Activated naive CD8-positive, alpha-beta T cell treated with anti-CD3 and anti-CD28 coated beads for 36 hours (primary cell): ENCODE results near the gene PRR33. TPM values are rescaled to one million over a fixed set of nuclear protein-coding genes. Genes with fewer than 3 reads are reported as not detected.
"Not testable (repeated sequence)": the region's sequence is repeated elsewhere in the genome, so short reads cannot be mapped to it uniquely, and the experiment has no call there.

ENCODE experiments used
- DNase-seq: peaks from one replicate; pipeline ENCODE4 v3.0.0; 2021
- H3K27ac Mint-ChIP-seq: one replicate; pipeline ENCODE4 v1.8.0; 2022; ENCODE audit warnings: mild to moderate bottlenecking, moderate library complexity, mixed read lengths
- H3K27me3 Mint-ChIP-seq: one replicate; pipeline ENCODE4 v1.8.0; 2022; ENCODE audit warnings: mild to moderate bottlenecking, mixed read lengths
- H3K36me3 Mint-ChIP-seq: one replicate; pipeline ENCODE4 v1.8.0; 2021; ENCODE audit warnings: mild to moderate bottlenecking, mixed read lengths
- H3K4me1 Mint-ChIP-seq: one replicate; pipeline ENCODE4 v1.8.0; 2021; ENCODE audit warnings: mixed read lengths
- H3K4me3 Mint-ChIP-seq: one replicate; pipeline ENCODE4 v1.8.0; 2022; ENCODE audit warnings: mild to moderate bottlenecking, moderate library complexity, mixed read lengths
- H3K9me3 Mint-ChIP-seq: one replicate; pipeline ENCODE4 v1.8.0; 2022; ENCODE audit warnings: mixed read lengths
- total RNA-seq, 2 experiments: library from RNA; stranded (reverse); gene quantifications; one replicate each; pipeline ENCODE4 v1.2.3, GENCODE V29; 2021

The PRR33 gene
- total RNA-seq, 2 experiments from 2014 or later = 0.20 to 0.31 TPM

GRCh38 chr11:1889941-1890855 is 1.5 kb downstream of the PRR33 start:
- peaks cover 22% of the 10 kb centered on the region for H3K4me1 Mint-ChIP-seq
- H3K9me3 Mint-ChIP-seq = no peaks in the 10 kb centered on the region

GRCh38 chr11:1889224-1889930 is 2.3 kb downstream of the PRR33 start:
- DNase-seq = peak; percentile 81
- peaks cover 22% of the 10 kb centered on the region for H3K4me1 Mint-ChIP-seq
- no peaks in the 10 kb centered on the region for H3K27me3 Mint-ChIP-seq
- no peaks in the 10 kb centered on the region for H3K9me3 Mint-ChIP-seq
- H3K27ac Mint-ChIP-seq = peak overlapping the region; percentile 82
- peak overlapping the region; percentile 81 for H3K4me3 Mint-ChIP-seq
- peaks cover 21% of the 10 kb centered on the region for H3K36me3 Mint-ChIP-seq

More at GRCh38 chr11:1889941-1890855, 1.5 kb downstream of the PRR33 start:
- H3K36me3 Mint-ChIP-seq = peaks cover 21% of the 10 kb centered on the region
- peak overlapping the region; percentile 81 for H3K4me3 Mint-ChIP-seq
- peak; percentile 54 for DNase-seq
- peak overlapping the region; percentile 82 for H3K27ac Mint-ChIP-seq
- H3K27me3 Mint-ChIP-seq = no peaks in the 10 kb centered on the region

- Mint-ChIP-seq H3K36me3 (peaks cover 21% of the 10 kb centered on the region), H3K4me1 (peaks cover 22% of the 10 kb centered on the region), H3K27ac (peak overlapping the region; percentile 66), H3K27me3 (no peaks in the 10 kb centered on the region), H3K9me3 (no peaks in the 10 kb centered on the region), H3K4me3 (peak overlapping the region; percentile 81)
- DNase-seq = no peak
Measured at GRCh38 chr11:1888811-1889210, 2.9 kb downstream of the PRR33 start.

GRCh38 chr11:1888347-1888753 is 3.3 kb downstream of the PRR33 start:
- Mint-ChIP-seq H3K4me1 (peaks cover 17% of the 10 kb centered on the region), H3K27ac (peak overlapping the region; percentile 66)

GRCh38 chr11:1887451-1888346 is 4.0 kb downstream of the PRR33 start:
- no peak overlapping the region for H3K27ac Mint-ChIP-seq

More at GRCh38 chr11:1888347-1888753, 3.3 kb downstream of the PRR33 start:
- Mint-ChIP-seq H3K27me3 (no peaks in the 10 kb centered on the region), H3K36me3 (peaks cover 17% of the 10 kb centered on the region), H3K9me3 (no peaks in the 10 kb centered on the region), H3K4me3 (peak overlapping the region; percentile 81)
- DNase-seq = no peak

GRCh38 chr11:1886551-1886950 is 5.1 kb downstream of the PRR33 start:
- not testable (repeated sequence) for H3K27ac Mint-ChIP-seq, H3K36me3 Mint-ChIP-seq, H3K27me3 Mint-ChIP-seq, H3K4me3 Mint-ChIP-seq, DNase-seq, H3K9me3 Mint-ChIP-seq
- peaks cover 10% of the 10 kb centered on the region for H3K4me1 Mint-ChIP-seq

More at GRCh38 chr11:1887451-1888346, 4.0 kb downstream of the PRR33 start:
- Mint-ChIP-seq H3K4me1 (peaks cover 17% of the 10 kb centered on the region), H3K36me3 (peaks cover 12% of the 10 kb centered on the region), H3K4me3 (no peak overlapping the region), H3K9me3 (no peaks in the 10 kb centered on the region), H3K27me3 (no peaks in the 10 kb centered on the region)
- no peak for DNase-seq

- peaks cover 10% of the 10 kb centered on the region for H3K4me1 Mint-ChIP-seq
- H3K9me3 Mint-ChIP-seq = no peaks in the 10 kb centered on the region
- no peak overlapping the region for H3K4me3 Mint-ChIP-seq
- DNase-seq = no peak
- no peaks in the 10 kb centered on the region for H3K27me3 Mint-ChIP-seq
- H3K27ac Mint-ChIP-seq = no peak overlapping the region
- peaks cover 4% of the 10 kb centered on the region for H3K36me3 Mint-ChIP-seq
Measured at GRCh38 chr11:1884303-1884700, 7.4 kb downstream of the PRR33 start.

GRCh38 chr11:1883346-1884302 is 8.1 kb downstream of the PRR33 start:
- DNase-seq = no peak
- H3K4me1 Mint-ChIP-seq = peaks cover 6% of the 10 kb centered on the region
- H3K36me3 Mint-ChIP-seq = no peaks in the 10 kb centered on the region
- no peak overlapping the region for H3K27ac Mint-ChIP-seq
- H3K4me3 Mint-ChIP-seq = no peak overlapping the region
- no peaks in the 10 kb centered on the region for H3K9me3 Mint-ChIP-seq
- H3K27me3 Mint-ChIP-seq = no peaks in the 10 kb centered on the region

- H3K27me3 Mint-ChIP-seq = no peaks in the 10 kb centered on the region
- DNase-seq = peak; percentile 85
- H3K4me3 Mint-ChIP-seq = no peak overlapping the region
- H3K27ac Mint-ChIP-seq = no peak overlapping the region
- peaks cover 4% of the 10 kb centered on the region for H3K4me1 Mint-ChIP-seq
- H3K9me3 Mint-ChIP-seq = no peaks in the 10 kb centered on the region
- no peaks in the 10 kb centered on the region for H3K36me3 Mint-ChIP-seq
Measured at GRCh38 chr11:1882265-1883238, 9.1 kb downstream of the PRR33 start.

- no peaks in the 10 kb centered on the region for H3K36me3 Mint-ChIP-seq
- no peak overlapping the region for H3K27ac Mint-ChIP-seq
- H3K4me1 Mint-ChIP-seq = peaks cover 4% of the 10 kb centered on the region
- H3K27me3 Mint-ChIP-seq = no peaks in the 10 kb centered on the region
- no peak overlapping the region for H3K4me3 Mint-ChIP-seq
- DNase-seq = no peak
- no peaks in the 10 kb centered on the region for H3K9me3 Mint-ChIP-seq
Measured at GRCh38 chr11:1881442-1882264, 10.0 kb downstream of the PRR33 start.

- Mint-ChIP-seq H3K36me3 (no peaks in the 10 kb centered on the region), H3K4me1 (peaks cover 4% of the 10 kb centered on the region), H3K4me3 (no peak overlapping the region), H3K27ac (no peak overlapping the region), H3K9me3 (no peaks in the 10 kb centered on the region), H3K27me3 (no peaks in the 10 kb centered on the region)
- DNase-seq = no peak
Measured at GRCh38 chr11:1880746-1881441, 10.8 kb downstream of the PRR33 start.
